Measurements from ENCODE around the gene STAT5B. TPM values are rescaled to one million over a fixed set of nuclear protein-coding genes. Genes with fewer than 3 reads are reported as not detected.
"Not testable (repeated sequence)": the region's sequence is repeated elsewhere in the genome, so short reads cannot be mapped to it uniquely, and the experiment has no call there.

STAT5B gene
- total RNA-seq, 4 donors from 2014 or later = 72.1 to 187 (median 144) TPM

GRCh38 chr17:42241871-42242270, 34.3 kb downstream of the STAT5B start:
- Histone ChIP-seq H3K4me1 (no peaks in the 10 kb centered on the region), H3K36me3 (no peaks in the 10 kb centered on the region), H3K9me3 (no peaks in the 10 kb centered on the region), H3K4me3 (no peak overlapping the region), H3K27me3 (no peaks in the 10 kb centered on the region), H3K27ac (no peak overlapping the region)
- TF ChIP-seq CTCF (IDR thresholded peaks at IDR 0.05) (no peak), POLR2A (IDR thresholded peaks at IDR 0.05) (no peak)
- no peak for DNase-seq
- intact Hi-C loops (cut with DNase I; ENCODE audit: low total_unique reads) = no loop called here

- DNase-seq; H3K27me3 ChIP-seq; H3K4me1 ChIP-seq; H3K36me3 ChIP-seq; H3K4me3 ChIP-seq; H3K9me3 ChIP-seq; intact Hi-C loops (cut with DNase I; ENCODE audit: low total_unique reads); H3K27ac ChIP-seq: not testable (repeated sequence)
Measured at GRCh38 chr17:42240863-42241262, 35.3 kb downstream of the STAT5B start.

- no peaks in the 10 kb centered on the region for H3K9me3 ChIP-seq
- no peaks in the 10 kb centered on the region for H3K27me3 ChIP-seq
- no peak overlapping the region for H3K4me3 ChIP-seq
- H3K36me3 ChIP-seq = no peaks in the 10 kb centered on the region
- TF ChIP-seq POLR2A (IDR thresholded peaks at IDR 0.05) = no peak
- TF ChIP-seq CTCF (IDR thresholded peaks at IDR 0.05) = no peak
- no peak overlapping the region for H3K27ac ChIP-seq
- intact Hi-C loops (cut with DNase I; ENCODE audit: low total_unique reads) = no loop called here
- H3K4me1 ChIP-seq = no peaks in the 10 kb centered on the region
- no peak for DNase-seq
Measured at GRCh38 chr17:42240201-42240600, 36.0 kb downstream of the STAT5B start.

GRCh38 chr17:42239576-42239975, 36.6 kb downstream of the STAT5B start:
- H3K4me3 ChIP-seq; intact Hi-C loops (cut with DNase I; ENCODE audit: low total_unique reads); DNase-seq; H3K36me3 ChIP-seq; H3K4me1 ChIP-seq; H3K27ac ChIP-seq; H3K27me3 ChIP-seq; H3K9me3 ChIP-seq: not testable (repeated sequence)

GRCh38 chr17:42236760-42237159, 39.4 kb downstream of the STAT5B start:
- DNase-seq = no peak
- H3K4me3 ChIP-seq = no peak overlapping the region
- H3K27ac ChIP-seq = no peak overlapping the region
- H3K27me3 ChIP-seq = no peaks in the 10 kb centered on the region
- intact Hi-C loops (cut with DNase I; ENCODE audit: low total_unique reads) = no loop called here
- H3K9me3 ChIP-seq = no peaks in the 10 kb centered on the region
- H3K4me1 ChIP-seq = no peaks in the 10 kb centered on the region
- TF ChIP-seq POLR2A (IDR thresholded peaks at IDR 0.05) = no peak
- no peaks in the 10 kb centered on the region for H3K36me3 ChIP-seq

- TF ChIP-seq POLR2A (IDR thresholded peaks at IDR 0.05) = no peak
- TF ChIP-seq CTCF (IDR thresholded peaks at IDR 0.05) = no peak
- H3K9me3 ChIP-seq = no peaks in the 10 kb centered on the region
- H3K27me3 ChIP-seq = no peaks in the 10 kb centered on the region
- no peaks in the 10 kb centered on the region for H3K4me1 ChIP-seq
- no peaks in the 10 kb centered on the region for H3K36me3 ChIP-seq
- no peak overlapping the region for H3K4me3 ChIP-seq
- no peak for DNase-seq
- intact Hi-C loops (cut with DNase I; ENCODE audit: low total_unique reads) = no loop called here
- H3K27ac ChIP-seq = no peak overlapping the region
Measured at GRCh38 chr17:42233994-42234393, 42.2 kb downstream of the STAT5B start.

GRCh38 chr17:42233156-42233555, 43.0 kb downstream of the STAT5B start:
- Histone ChIP-seq H3K27ac (no peak overlapping the region), H3K4me3 (no peak overlapping the region), H3K36me3 (no peaks in the 10 kb centered on the region), H3K4me1 (no peaks in the 10 kb centered on the region), H3K27me3 (no peaks in the 10 kb centered on the region), H3K9me3 (no peaks in the 10 kb centered on the region)
- TF ChIP-seq POLR2A (IDR thresholded peaks at IDR 0.05) (no peak), CTCF (IDR thresholded peaks at IDR 0.05) (no peak)
- DNase-seq = no peak
- intact Hi-C loops (cut with DNase I; ENCODE audit: low total_unique reads) = no loop called here
